Mammary epithelial cell (primary cell): ENCODE data around the gene UBE2F.

Source experiments
- CTCF ChIP-seq, 2 donors: IDR thresholded peaks in 1 of 2; conservative IDR thresholded peaks in 1 of 2; 2 replicates each; pipeline ENCODE4 v1.5.1; 2011 to 2012; ENCODE audit warnings: inconsistent platforms in 2 of 2, low read length in 2 of 2, mild to moderate bottlenecking in 2 of 2, control low read depth in 1 of 2, low read depth in 1 of 2; ENCODE audit not compliant: insufficient read depth in 1 of 2; ENCODE audit errors: extremely low read depth in 1 of 2
- EZH2 ChIP-seq: IDR thresholded peaks from 2 replicates; pipeline ENCODE4 v1.6.1; 2012; ENCODE audit warnings: low read length, inconsistent platforms, borderline replicate concordance

DNA sequence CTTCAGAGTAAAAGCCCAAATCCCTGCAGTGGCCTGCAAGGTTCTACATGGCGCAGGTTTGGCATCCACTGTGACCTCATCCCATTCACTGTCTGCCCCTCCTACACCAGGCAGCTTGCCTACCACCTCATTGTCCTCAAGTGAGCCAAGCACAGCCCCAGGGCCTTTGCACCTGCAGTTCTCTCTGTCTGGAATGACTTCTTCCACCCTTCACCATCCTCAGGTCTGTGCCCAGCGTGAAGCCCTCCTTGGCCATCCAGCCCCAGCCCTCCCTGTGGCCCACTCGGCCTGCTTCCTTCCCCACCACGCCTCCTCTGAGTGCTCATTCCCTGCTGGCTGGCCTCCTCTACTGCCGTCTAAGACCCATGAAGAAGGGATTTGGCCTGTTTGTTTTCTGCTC is 32.6 kb upstream of the UBE2F start:
- TF ChIP-seq EZH2 (no peak), CTCF (conservative IDR thresholded peaks at IDR 0.05 in 1 of 2, IDR thresholded peaks at IDR 0.05 in 1 of 2; ENCODE audit: extremely low read depth in 1 of 2, insufficient read depth in 1 of 2, low read depth in 1 of 2, low read length in 2 of 2) (no peak)
